ENCODE data around the gene RPL6.
"Not testable (repeated sequence)": the region's sequence is repeated elsewhere in the genome, so short reads cannot be mapped to it uniquely, and the experiment has no call there.

The RPL6 gene

GRCh38 chr12:112419297-112420133 lies 10.1 kb upstream of the RPL6 start:
- peak; percentile 78 for DNase-seq (ENCODE audit: low read depth)
- peak overlapping the region; percentile 95 for H3K4me3 ChIP-seq (ENCODE audit: control insufficient read depth, low read depth, low read length)
- no peak for TF ChIP-seq CTCF (conservative IDR thresholded peaks at IDR 0.05; ENCODE audit: control insufficient read depth, insufficient read depth, low read depth, low read length)

- DNase-seq (ENCODE audit: low read depth): peak; percentile 56
- TF ChIP-seq CTCF (conservative IDR thresholded peaks at IDR 0.05; ENCODE audit: control insufficient read depth, insufficient read depth, low read depth, low read length): no peak
- H3K4me3 ChIP-seq (ENCODE audit: control insufficient read depth, low read depth, low read length): peak within 1 kb of the TSS; percentile 95
Measured at GRCh38 chr12:112418608-112419296, 9.3 kb upstream of the RPL6 start, which contains the start of gene PTPN11. PTPN11 (plus strand) TSS chr12:112418947; CDS start chr12:112419112, 165 bp downstream.

GRCh38 chr12:112418273-112418607 lies 8.8 kb upstream of the RPL6 start:
- TF ChIP-seq CTCF (conservative IDR thresholded peaks at IDR 0.05; ENCODE audit: control insufficient read depth, insufficient read depth, low read depth, low read length): no peak
- DNase-seq (ENCODE audit: low read depth): no peak
- H3K4me3 ChIP-seq (ENCODE audit: control insufficient read depth, low read depth, low read length): peak overlapping the region; percentile 95

- H3K4me3 ChIP-seq (ENCODE audit: control insufficient read depth, low read depth, low read length); DNase-seq (ENCODE audit: low read depth): not testable (repeated sequence)
Measured at GRCh38 chr12:112415457-112415856, 6.1 kb upstream of the RPL6 start.

GRCh38 chr12:112413855-112414625 lies 4.6 kb upstream of the RPL6 start:
- TF ChIP-seq CTCF (conservative IDR thresholded peaks at IDR 0.05; ENCODE audit: control insufficient read depth, insufficient read depth, low read depth, low read length): no peak
- DNase-seq (ENCODE audit: low read depth): no peak
- H3K4me3 ChIP-seq (ENCODE audit: control insufficient read depth, low read depth, low read length): no peak overlapping the region

- no peak overlapping the region for H3K4me3 ChIP-seq (ENCODE audit: control insufficient read depth, low read depth, low read length)
- no peak for TF ChIP-seq CTCF (conservative IDR thresholded peaks at IDR 0.05; ENCODE audit: control insufficient read depth, insufficient read depth, low read depth, low read length)
- no peak for DNase-seq (ENCODE audit: low read depth)
Measured at GRCh38 chr12:112409906-112410244, 470 bp upstream of the RPL6 start.

- no peak for TF ChIP-seq CTCF (conservative IDR thresholded peaks at IDR 0.05; ENCODE audit: control insufficient read depth, insufficient read depth, low read depth, low read length)
- peak overlapping the region; percentile 93 for H3K4me3 ChIP-seq (ENCODE audit: control insufficient read depth, low read depth, low read length)
- DNase-seq (ENCODE audit: low read depth): no peak
Measured at GRCh38 chr12:112408621-112409020, 784 bp downstream of the RPL6 start.

- peak overlapping the region; percentile 93 for H3K4me3 ChIP-seq (ENCODE audit: control insufficient read depth, low read depth, low read length)
- not testable (repeated sequence) for DNase-seq (ENCODE audit: low read depth)
Measured at GRCh38 chr12:112407683-112408082, 1.7 kb downstream of the RPL6 start.

All from fibroblast of mammary gland (primary cell).